ENCODE measurements around the gene CDH13. TPM values are rescaled to one million over a fixed set of nuclear protein-coding genes. Genes with fewer than 3 reads are reported as not detected.

The CDH13 gene
- total RNA-seq, 1 experiment from 2014 or later: 2.1 TPM

GRCh38 chr16:83248735-83249463, 622.1 kb downstream of the CDH13 start:
- DNase-seq (ENCODE audit: low spot score): no peak
- no TSS peak for BruUV-seq (replicated peaks)
- CTCF ChIA-PET: no interaction called here

GRCh38 chr16:83253521-83253920, 626.8 kb downstream of the CDH13 start:
- intact Hi-C loops (cut with micrococcal nuclease; ENCODE audit: unreplicated experiment): no loop called here
- POLR2A ChIA-PET (ENCODE audit: low non-redundant PET): no interaction called here

More at GRCh38 chr16:83248735-83249463, 622.1 kb downstream of the CDH13 start:
- TF ChIP-seq CTCF (conservative IDR thresholded peaks at IDR 0.05; ENCODE audit: low read depth, low read length): no peak
- no peak for TF ChIP-seq EZH2 (IDR thresholded peaks at IDR 0.05; ENCODE audit: borderline replicate concordance, low read depth, low read length, poor library complexity, severe bottlenecking)
- H3K36me3 ChIP-seq (ENCODE audit: insufficient read depth, low read length, poor library complexity, severe bottlenecking): no peaks in the 10 kb centered on the region
- no peak overlapping the region for H3K27ac ChIP-seq (ENCODE audit: low read depth, low read length, poor library complexity, severe bottlenecking)
- POLR2A ChIA-PET (ENCODE audit: low non-redundant PET): no interaction called here
- H3K4me3 ChIP-seq (ENCODE audit: low read depth, low read length, poor library complexity, severe bottlenecking): no peak overlapping the region
- intact Hi-C loops (cut with micrococcal nuclease; ENCODE audit: unreplicated experiment): no loop called here
- H3K9me3 ChIP-seq (ENCODE audit: low read depth, low read length, poor library complexity, severe bottlenecking): no peaks in the 10 kb centered on the region
- no peaks in the 10 kb centered on the region for H3K4me1 ChIP-seq (ENCODE audit: insufficient read depth, low read length, poor library complexity, severe bottlenecking)
- peaks cover 29% of the 10 kb centered on the region for H3K27me3 ChIP-seq (replicated peaks; ENCODE audit: insufficient read depth, low read depth, low read length, poor library complexity)

DNA sequence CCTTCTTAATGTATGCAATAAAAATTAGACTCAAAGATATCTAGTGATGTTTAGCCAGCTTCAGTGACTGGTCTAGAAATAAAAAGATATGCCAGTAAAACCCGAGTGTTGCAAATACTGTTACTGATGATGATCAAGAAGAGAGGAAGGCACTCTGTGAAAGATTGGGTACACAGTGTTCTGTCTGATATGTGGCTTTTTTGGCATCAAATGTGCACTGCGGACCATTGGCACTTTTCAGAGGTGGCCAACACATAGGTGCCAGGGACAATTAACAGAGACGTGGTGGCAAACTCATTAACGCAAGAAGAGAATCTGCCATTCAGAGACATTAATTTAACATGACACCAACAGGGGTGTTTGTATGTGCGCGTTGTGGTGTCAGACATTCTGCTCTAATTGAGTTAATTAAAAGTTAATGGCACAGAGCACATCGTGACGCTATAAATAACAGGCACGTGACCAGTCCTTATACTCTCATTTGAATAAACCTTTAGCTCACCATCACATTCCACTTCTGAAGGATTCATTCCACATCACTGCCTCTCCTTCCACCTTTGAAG, 631.7 kb downstream of the CDH13 start:
- ChIA-PET CTCF (no interaction called here), POLR2A (ENCODE audit: low non-redundant PET) (no interaction called here)
- Histone ChIP-seq H3K27ac (ENCODE audit: low read depth, low read length, poor library complexity, severe bottlenecking) (no peak overlapping the region), H3K27me3 (replicated peaks; ENCODE audit: insufficient read depth, low read depth, low read length, poor library complexity) (no peaks in the 10 kb centered on the region), H3K4me3 (ENCODE audit: low read depth, low read length, poor library complexity, severe bottlenecking) (no peak overlapping the region), H3K4me1 (ENCODE audit: insufficient read depth, low read length, poor library complexity, severe bottlenecking) (no peaks in the 10 kb centered on the region), H3K36me3 (ENCODE audit: insufficient read depth, low read length, poor library complexity, severe bottlenecking) (no peaks in the 10 kb centered on the region), H3K9me3 (ENCODE audit: low read depth, low read length, poor library complexity, severe bottlenecking) (no peaks in the 10 kb centered on the region)
- no peak for DNase-seq (ENCODE audit: low spot score)
- TF ChIP-seq EZH2 (IDR thresholded peaks at IDR 0.05; ENCODE audit: borderline replicate concordance, low read depth, low read length, poor library complexity, severe bottlenecking) (no peak), CTCF (conservative IDR thresholded peaks at IDR 0.05; ENCODE audit: low read depth, low read length) (no peak)
- no TSS peak for BruUV-seq (replicated peaks)
- intact Hi-C loops (cut with micrococcal nuclease; ENCODE audit: unreplicated experiment): no loop called here

More at GRCh38 chr16:83253521-83253920, 626.8 kb downstream of the CDH13 start:
- peaks cover 4% of the 10 kb centered on the region for H3K27me3 ChIP-seq (replicated peaks; ENCODE audit: insufficient read depth, low read depth, low read length, poor library complexity)
- CTCF ChIA-PET: interaction anchor here (0.6 kb wide), 1 partner anchor 187 kb away, joined by 12 read pairs; no protein-coding TSS in a partner anchor
- no peak for DNase-seq (ENCODE audit: low spot score)
- no peak overlapping the region for H3K27ac ChIP-seq (ENCODE audit: low read depth, low read length, poor library complexity, severe bottlenecking)
- no TSS peak for BruUV-seq (replicated peaks)
- no peak overlapping the region for H3K4me3 ChIP-seq (ENCODE audit: low read depth, low read length, poor library complexity, severe bottlenecking)
- H3K9me3 ChIP-seq (ENCODE audit: low read depth, low read length, poor library complexity, severe bottlenecking): no peaks in the 10 kb centered on the region
- no peaks in the 10 kb centered on the region for H3K4me1 ChIP-seq (ENCODE audit: insufficient read depth, low read length, poor library complexity, severe bottlenecking)
- H3K36me3 ChIP-seq (ENCODE audit: insufficient read depth, low read length, poor library complexity, severe bottlenecking): no peaks in the 10 kb centered on the region
- TF ChIP-seq CTCF (conservative IDR thresholded peaks at IDR 0.05; ENCODE audit: low read depth, low read length): no peak
- TF ChIP-seq EZH2 (IDR thresholded peaks at IDR 0.05; ENCODE audit: borderline replicate concordance, low read depth, low read length, poor library complexity, severe bottlenecking): no peak

Measured in A673 (cell line).